Endometrial microvascular endothelial cells (primary cell): ENCODE data around the gene CALN1. TPM values are rescaled to one million over a fixed set of nuclear protein-coding genes. Genes with fewer than 3 reads are reported as not detected.
"Not testable (repeated sequence)": the region's sequence is repeated elsewhere in the genome, so short reads cannot be mapped to it uniquely, and the experiment has no call there.

Experiments
- in situ Hi-C: cut with HindIII; loops from 2 replicates; pipeline ENCODE4 v1.10.0; 2017; ENCODE audit warnings: low sequenced_read_pairs, low pct_unique_long_range_greater_than_20kb; ENCODE audit errors: inconsistent ontology term
- total RNA-seq: library from RNA; depleted of rRNA; stranded (reverse); fragments of >200 nt; gene quantifications from one replicate; pipeline ENCODE4 v1.2.3, GENCODE V29; 2015; ENCODE audit errors: inconsistent ontology term

Gene CALN1
- total RNA-seq, 1 donor from 2014 or later: not detected

DNA sequence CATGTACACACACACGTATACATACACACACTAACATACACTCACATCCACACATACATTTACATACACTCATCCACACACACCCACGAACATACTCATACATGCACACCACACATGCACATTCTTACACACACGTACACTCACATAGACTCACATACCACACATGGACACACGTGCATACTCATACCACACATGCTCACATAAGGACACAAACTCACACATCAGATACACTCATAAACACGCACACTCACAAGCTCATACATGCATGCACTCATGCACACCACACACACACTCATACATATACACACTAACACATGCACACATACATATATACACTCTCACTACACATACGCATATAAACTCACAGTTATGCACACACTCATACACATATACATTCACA is 1.2 kb upstream of the CALN1 start:
- in situ Hi-C loops: no loop called here

DNA sequence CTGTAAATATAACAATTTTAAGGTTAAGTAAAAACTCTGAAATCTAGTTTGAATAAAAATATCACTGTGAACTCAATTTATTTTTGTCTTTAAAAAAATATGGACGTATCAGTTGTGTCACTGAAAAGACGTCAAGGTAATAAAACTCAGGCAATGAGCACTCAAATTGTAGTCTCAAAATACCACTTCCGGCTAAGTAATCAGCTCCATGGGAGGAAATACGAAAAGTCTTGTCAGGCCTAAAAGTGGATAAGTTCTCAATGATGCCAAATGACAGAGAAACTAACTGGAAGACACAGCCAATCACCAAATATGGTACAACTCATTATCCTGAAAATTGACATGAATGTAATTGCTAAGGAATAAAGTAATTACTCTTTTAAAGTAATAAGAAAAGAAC is 719 bp downstream of the CALN1 start:
- in situ Hi-C loops: no loop called here

DNA sequence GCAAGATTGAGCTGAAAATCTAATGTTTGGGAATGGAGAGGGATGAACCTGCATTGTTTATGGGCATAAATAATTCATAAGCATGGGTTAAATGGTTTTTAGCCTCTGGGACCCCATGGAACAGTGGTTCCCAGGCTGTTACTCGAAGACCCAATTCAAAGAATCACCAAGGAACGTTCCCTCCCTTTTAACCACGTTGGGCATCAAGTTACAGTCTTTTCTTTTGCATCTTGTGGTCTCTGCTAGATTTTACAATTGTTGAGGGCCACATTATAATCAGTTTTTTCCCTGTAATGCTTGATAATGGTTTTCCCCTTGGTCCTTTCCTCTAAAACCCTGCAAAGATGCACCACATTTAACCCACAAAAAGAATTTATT is 2.5 kb downstream of the CALN1 start:
- in situ Hi-C loops: no loop called here

DNA sequence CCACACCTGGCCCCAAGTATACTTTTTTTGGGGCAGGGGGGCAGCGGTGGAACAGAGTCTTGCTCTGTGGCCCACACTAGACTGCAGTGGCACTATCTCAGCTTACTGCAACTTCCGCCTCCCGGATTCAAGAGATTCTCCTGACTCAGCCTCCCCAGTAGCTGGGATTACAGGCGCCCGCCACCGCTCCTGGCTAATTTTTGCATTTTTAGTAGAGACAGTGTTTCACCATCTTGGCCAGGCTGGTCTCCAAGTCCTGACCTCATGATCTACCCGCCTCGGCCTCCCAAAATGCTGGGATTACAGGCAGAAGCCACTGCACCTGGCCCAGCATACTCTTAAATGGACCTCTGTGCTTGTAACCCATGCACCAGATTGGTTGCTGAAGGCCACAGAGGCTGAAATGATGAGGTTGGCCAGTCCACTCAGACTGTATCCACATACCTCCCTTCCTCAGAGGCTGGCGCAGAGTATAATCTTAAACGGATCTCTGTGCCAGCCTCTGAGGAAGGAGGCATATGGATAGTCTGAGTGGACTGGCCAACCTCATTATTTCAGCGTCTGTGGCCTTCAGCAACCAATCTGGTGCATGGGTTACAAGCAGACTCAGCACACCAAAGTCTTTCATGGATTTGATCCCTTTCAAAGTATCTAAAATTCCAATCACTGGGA is 3.0 kb downstream of the CALN1 start:
- in situ Hi-C loops: no loop called here

DNA sequence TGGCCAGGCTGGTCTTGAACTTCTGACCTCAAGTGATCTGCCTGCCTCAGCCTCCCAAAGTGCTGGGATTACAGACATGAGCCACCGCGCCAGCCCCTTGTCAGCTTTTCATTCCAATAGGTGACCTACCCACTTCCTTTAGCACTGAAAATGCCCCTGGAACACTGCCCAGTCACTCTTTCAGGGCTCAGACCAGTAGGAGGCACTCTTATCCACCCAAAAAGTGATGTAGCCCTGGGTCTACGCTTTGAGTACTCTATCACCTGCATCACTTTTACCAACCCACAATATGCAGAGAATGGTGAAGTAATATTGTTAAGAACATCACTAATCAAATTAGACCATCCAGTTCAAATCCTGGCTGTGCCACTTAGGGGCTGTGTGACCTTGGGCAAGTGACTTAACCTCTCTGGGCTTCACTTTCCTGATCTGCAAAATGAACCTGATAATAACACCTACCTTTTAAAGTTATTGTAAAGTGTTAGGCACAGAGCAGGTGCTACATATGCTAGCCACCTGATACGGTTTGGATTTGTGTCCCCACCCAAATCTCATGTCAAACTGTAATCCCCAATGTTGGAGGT is 5.2 kb downstream of the CALN1 start:
- in situ Hi-C loops: no loop called here

DNA sequence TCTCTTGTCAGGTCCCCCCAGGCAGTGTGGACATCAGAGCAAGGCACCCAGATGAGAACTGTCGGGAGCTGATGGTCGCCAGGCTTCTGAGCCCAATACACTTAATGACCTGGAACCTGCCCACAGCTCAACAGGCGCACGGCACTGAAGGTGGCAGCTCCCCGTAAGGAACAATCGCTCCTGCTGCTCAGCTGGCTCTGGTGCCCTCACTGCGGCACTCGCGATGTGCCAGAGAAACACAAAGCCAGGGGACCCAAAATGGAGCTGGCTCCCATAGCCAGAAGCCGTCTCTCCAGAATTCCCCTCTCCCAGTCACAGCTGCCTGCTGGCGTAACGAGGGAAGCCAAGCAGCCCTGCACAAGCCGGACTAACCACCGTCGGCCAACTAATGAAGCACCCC is 6.3 kb downstream of the CALN1 start:
- in situ Hi-C loops: no loop called here

DNA sequence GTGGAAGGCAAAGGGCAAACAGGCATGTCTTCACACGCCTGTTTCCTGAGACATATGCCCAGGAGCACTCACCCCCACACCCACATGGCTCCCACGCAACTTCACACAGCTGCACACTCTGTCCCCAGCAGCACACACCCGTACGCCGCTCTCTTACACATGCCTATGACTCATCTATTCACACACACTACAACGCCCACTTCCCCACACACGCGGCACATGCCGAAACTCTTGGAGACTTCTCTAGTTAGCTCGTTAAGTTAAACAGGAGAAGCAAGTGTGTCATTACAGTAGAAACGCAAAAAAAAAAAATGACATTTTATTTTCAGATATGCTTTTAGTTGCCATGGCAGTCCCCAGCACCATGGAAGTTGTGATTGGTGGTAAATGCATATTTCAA is 6.7 kb downstream of the CALN1 start:
- in situ Hi-C loops: no loop called here

DNA sequence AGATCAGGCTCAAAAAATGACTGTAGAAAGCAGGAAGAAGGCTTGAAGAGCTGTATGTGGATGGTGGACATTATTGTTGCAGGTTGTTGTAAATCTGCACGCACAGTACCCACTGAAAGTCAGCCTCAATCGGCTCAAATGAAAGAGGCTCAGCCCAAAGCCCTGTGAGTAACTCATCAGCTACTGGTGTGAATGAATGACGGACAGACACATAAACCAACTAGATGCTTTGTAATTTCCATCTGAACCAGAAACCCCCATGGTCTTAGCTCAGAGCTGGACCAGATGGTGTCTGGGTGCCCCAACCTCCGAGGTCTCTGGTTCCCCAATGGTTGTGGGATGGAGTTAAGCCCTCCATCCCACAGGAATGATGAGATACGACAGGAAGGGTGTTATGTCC is 7.4 kb downstream of the CALN1 start:
- in situ Hi-C loops: no loop called here

DNA sequence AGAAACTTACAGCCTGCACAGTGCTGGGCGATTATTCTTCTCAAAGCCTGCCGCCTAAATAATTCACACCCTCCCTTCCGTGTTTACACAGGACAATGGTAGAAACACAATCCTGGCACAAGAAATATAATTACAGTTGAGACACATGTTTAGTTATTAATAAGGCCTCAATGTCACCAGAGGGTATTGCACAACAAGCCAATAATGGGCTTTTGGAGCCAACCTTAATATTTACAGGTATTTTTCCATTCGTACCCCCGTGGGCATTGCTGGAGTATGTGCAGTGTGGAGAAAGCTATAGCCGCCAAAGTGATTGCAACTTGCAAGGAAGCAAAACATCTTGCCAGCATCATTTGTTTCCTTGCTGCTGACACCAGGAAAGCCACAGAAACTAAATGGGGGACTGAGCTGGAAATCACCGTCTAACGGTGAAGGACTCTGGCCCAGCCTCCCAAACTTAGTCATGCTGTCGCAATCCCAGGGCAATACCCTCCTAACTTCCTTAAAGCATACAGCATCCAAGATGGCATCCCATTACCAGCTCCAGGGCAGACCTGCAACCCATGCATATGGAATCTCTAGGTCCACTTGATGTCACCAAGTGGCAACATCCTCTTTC is 8.6 kb downstream of the CALN1 start:
- in situ Hi-C loops: no loop called here

DNA sequence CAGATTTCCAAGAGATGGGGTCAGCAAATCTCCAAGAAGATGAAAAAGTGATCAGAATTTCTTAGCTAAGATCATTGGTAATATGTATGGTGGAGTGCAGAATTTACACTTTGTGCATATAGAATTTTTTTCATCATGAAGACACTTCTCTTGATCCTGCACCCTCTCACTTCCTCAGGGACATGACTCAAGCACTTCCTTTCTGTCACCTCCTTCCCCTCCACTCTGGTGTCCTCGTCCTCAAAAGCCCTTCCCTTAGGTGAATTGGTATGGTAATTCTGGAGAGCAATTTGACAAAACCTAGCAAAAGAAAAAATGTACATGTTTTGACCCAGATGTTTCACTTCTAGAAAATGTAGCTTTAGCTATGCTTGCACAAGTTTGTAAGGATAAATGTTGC is 18.1 kb downstream of the CALN1 start:
- in situ Hi-C loops: no loop called here

DNA sequence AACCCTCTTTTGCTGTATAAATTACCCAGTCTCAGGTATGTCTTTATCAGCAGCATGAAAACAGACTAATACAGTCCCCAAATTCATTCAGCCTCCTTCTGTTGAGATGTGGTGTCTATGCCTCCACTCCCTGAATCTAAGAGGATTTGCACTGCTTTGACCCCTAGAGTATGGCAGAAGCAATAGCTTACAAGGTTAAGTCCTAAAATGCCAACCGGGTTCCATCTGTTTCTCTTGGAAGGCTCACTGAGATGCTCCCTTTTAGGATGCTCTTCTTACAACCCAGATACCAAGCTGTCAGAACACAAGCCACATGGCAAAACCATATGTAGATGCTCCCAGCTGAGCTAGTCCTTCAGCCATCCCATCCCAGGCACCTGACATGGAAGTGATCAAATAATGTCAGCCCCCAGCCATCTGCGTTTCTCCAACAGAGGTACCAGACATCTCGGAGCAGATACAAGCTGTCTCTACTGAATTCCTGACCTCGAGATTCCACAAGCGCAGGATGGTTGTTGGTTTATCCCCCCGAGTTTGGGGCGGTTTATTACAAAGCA is 20.2 kb downstream of the CALN1 start:
- in situ Hi-C loops: no loop called here

DNA sequence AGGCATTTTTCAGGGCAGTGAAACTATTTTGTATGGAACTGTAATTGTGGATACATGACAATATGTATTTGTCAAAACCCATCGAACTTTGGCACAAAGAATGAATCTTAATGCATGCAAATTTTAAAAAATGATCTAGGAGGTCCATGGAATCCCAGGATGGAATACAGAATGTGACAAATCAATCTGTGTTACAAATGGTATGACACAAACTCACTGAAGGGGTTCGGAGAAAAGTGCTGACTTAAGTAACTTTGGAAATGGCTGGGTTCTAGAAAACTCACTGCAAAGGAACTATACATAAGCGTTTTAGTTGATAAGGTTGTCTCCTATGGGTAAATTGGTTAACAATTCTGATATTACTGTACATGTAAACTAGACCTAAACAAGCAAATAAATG is 26.0 kb downstream of the CALN1 start:
- in situ Hi-C loops: no loop called here

DNA sequence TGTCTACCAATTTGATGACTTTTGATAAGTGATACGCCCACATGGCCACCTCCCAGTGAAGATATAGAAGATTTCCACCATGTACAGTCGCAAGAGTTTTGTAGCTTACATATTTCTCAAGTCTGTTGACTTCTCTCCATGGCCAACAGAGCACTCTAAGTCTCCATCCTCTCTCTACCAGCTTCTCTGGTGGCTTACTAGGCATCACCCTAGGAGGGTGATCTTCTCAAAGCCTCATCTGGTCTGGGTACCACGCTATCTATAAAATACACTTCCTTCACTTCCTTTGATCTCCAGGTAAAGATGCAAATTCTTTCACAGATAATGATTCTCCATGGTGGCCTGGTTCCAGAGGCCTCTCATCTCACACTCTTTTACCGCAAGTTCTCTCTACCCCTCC is 49.9 kb downstream of the CALN1 start:
- in situ Hi-C loops: no loop called here

DNA sequence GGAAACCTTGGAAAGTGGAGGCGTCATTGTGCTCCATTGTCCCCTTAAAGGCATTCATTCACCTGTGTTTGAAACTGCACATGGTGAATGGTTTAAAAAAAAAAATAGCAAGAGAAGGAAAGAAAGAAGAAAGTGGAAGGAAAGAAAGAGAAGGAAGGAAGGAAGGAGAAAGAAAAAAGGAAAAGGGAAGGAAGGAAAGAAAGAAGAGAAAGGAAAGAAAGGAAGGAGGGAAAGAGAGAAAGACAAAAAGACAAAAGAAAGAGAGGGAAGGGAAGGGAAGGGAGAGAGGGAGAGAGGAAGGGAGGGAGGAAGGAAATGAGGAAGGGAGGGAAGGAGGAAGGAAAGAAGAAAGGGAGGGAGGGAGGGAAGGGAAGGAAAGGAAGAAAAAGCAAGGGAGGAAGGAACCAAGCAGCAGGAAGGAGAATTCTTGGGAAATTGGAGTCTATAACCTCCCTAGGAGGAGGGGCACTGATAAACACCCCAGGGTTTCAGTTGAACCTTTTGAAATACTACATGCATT is 66.9 kb downstream of the CALN1 start:
- in situ Hi-C loops: no loop called here

DNA sequence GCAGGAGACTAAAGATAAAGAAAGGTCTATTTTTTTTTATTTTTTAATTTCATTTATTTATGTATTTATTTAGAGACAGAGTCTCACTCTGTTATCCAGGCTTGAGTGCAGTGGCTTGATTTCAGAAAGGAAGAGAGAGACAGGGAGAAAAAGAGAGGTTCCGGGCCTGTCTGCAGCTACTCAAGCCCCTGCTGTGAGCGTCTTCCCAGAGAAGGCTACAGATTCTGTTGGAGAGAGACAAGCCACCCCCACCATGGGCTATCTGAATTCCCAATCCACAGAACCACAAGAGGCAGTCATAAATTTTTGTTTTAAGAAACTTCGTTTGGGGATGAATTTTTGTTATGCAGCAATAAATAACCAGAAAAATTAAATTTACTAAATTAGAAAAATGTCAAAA is 68.1 kb downstream of the CALN1 start:
- in situ Hi-C loops: no loop called here

DNA sequence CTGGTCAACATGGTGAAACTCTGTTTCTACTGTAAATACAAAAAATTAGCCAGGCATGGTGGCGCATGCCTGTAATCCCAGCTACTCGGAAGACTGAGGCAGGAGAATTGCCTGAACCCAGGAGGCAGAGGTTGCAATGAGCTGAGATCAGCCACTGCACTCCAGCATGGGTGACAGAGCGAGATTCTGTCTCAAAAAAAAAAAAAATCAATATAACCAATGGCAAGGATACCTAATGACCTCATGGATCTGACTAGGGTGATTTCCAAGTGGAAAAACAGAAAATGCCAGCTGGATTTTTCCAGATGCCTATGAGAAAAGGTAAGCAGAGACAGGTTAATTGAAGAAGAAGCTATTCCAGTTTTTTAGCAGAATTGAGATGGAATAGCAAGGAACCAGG is 68.8 kb downstream of the CALN1 start:
- in situ Hi-C loops: not testable (repeated sequence)

DNA sequence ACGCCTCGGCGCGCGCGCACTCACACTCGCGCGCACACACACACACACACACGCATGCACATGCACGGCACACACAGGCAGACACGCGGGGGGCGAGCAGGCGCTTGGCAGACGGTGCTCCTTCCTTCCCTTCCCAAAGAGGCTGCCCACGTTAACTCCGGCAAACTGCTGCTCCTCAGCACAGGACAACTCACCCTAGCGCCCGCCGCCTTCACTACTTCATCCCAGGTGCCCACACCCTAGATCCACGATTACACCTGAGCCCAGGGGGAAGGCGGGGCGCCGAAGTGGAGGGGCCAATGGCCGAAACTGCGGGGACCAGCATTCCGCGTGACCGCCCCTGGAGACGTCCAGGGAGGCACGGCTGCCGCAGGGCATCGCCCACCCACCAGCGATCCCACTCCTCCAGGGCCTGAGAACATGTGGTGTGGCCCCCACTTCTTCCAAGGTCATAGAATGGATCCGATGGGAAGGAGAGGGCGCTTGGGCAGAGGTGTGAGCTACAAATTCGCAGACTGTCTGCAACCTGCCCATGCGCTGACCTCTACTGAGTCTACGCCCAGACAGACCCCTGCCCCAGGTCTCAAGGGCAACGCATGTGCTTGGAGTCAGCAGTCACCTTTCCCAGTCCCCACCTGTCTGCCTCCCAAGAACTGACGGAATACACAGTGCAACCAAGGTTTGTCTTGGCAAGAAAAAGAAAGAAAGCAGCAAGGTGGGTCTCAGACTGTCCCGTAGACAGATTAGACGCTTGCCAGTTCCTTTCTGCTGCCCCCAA is 74.6 kb downstream of the CALN1 start:
- in situ Hi-C loops: no loop called here

DNA sequence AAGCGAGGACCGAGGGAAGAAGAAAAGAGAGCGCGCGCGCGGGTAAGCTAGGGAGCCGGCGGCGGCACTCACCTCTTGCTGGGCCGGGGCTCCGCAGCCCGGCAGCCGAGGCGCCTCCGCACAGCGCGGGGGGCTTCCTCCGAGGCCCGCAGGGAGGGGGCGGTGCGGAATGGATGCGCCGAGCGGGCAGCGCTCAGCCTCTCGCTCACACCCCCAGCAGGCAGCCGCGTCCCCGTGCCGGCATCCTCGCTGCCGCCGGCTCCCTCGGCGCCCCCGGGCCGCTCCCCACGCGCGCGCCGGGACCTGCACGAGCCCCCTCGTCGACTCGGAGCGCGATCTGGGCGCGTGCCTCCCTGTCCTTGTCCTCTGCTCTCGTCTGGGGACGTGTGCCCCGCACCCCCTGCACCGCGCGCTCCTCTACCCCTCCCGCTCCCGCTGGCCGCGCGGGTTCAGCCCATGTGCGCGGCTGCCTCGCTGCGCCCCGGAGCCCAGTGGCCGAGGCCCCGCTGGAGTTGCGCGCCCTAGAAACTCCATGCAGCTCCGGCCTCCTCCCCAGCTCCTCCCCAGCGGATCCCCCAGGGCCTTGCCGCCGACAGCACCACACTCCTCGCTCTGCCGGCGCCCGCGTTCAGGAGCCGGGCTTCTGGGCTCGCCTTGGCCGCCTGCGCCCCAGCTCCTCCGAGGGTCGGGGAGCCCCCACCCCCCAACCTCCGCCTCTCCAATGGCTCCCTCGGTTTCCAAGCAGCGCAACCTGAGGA is 75.3 kb downstream of the CALN1 start:
- in situ Hi-C loops: no loop called here

DNA sequence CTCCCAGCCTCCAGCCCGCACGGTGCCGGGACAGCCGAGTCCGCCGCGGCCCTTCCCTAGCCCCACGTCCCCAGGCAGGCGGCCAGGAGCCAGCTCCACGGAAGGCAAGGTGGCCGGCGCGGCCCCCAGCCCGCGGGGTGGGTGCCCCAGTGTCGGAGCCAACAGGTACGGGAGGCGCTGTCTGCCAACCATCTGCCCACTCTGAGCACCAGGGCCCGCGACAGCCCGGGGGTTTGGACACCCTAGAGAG is 75.8 kb downstream of the CALN1 start:
- in situ Hi-C loops: no loop called here
